Stimulated activated naive CD8-positive, alpha-beta T cell treated with anti-CD3 and anti-CD28 coated beads, Interleukin-15, Interleukin-2, amounts not matched to agents 100 ng/mL and 50 ng/mL, for 24 hours (primary cell): ENCODE measurements around the gene GATA5.

Source experiments
- H3K27ac Mint-ChIP-seq: one replicate; pipeline ENCODE4 v1.8.0; 2021; ENCODE audit warnings: mild to moderate bottlenecking, mixed read lengths
- H3K27me3 Mint-ChIP-seq: one replicate; pipeline ENCODE4 v1.8.0; 2021; ENCODE audit warnings: mixed read lengths
- H3K36me3 Mint-ChIP-seq: one replicate; pipeline ENCODE4 v1.8.0; 2021; ENCODE audit warnings: low read depth, mixed read lengths
- H3K4me1 Mint-ChIP-seq: one replicate; pipeline ENCODE4 v1.8.0; 2021; ENCODE audit warnings: low read depth, mixed read lengths
- H3K4me3 Mint-ChIP-seq: one replicate; pipeline ENCODE4 v1.8.0; 2021; ENCODE audit warnings: mild to moderate bottlenecking, mixed read lengths
- H3K9me3 Mint-ChIP-seq: one replicate; pipeline ENCODE4 v1.8.0; 2021; ENCODE audit warnings: mixed read lengths

Gene GATA5

DNA sequence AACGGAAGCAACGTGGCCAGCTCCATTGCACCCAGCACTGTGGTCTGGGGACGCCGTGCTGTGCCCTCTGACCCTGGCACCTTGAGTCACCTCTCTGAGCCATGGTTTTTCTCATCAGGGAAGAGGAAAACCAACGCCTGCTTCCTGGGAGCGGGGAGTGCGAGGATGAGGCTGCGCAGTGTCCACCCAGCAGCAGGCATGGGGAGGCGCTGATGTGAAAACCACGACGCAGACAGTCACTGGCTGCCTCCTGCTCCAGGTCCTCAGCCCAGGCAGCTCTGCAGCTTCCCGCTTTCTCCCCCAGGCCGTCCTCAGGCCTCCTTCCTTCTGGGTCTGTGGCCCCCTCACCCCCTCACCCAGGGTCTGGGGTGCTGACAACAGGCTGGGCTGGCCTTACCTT is 14.0 kb downstream of the GATA5 start:
- no peak overlapping the region for H3K27ac Mint-ChIP-seq
- no peaks in the 10 kb centered on the region for H3K4me1 Mint-ChIP-seq
- H3K27me3 Mint-ChIP-seq, result no peaks in the 10 kb centered on the region
- H3K36me3 Mint-ChIP-seq, result no peaks in the 10 kb centered on the region
- H3K4me3 Mint-ChIP-seq, result no peak overlapping the region
- H3K9me3 Mint-ChIP-seq, result no peaks in the 10 kb centered on the region

DNA sequence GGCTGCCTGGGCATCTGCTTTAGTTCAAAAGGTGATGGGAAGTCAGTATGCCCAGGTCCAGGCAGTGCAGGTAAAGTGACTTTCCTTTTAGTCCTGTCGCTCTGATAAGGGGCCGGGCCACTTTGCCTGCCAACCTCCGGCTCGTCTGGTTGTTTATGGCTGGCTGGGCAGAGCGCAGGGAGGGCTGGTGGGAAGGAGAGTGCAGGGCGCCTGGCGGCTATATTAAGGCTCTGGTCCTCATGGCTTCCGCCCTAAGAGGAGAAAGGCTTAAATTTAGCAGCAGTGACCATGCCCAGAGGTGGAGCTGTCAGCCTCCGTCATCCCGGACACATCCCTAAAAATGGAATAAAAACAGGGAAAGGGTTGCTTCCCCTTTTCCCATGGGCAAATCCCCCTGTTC is 14.6 kb downstream of the GATA5 start:
- H3K4me3 Mint-ChIP-seq, result no peak overlapping the region
- no peak overlapping the region for H3K27ac Mint-ChIP-seq
- no peaks in the 10 kb centered on the region for H3K4me1 Mint-ChIP-seq
- H3K36me3 Mint-ChIP-seq, result no peaks in the 10 kb centered on the region
- H3K9me3 Mint-ChIP-seq, result no peaks in the 10 kb centered on the region
- H3K27me3 Mint-ChIP-seq, result no peaks in the 10 kb centered on the region

DNA sequence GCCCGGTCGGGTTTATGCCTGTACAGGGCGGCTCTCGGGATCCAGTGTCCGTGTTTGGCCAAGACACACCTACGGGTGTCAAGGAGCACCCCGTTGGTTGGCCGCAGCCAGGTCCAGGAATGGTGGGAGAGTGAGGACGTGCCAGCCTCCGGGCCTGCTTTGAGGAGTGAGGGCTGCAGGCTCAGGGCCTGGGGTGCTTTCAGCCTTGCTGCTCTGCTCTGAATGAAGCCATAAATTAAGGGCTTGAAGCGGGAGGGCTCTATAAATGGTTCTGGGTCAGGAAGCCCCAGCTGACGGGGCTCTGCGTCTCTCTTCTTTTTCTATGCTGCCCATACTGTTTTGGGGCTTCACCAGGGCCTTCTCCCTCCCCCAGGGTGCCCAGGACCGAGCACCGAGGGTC is 15.1 kb downstream of the GATA5 start:
- Mint-ChIP-seq H3K36me3 (no peaks in the 10 kb centered on the region), H3K4me3 (no peak overlapping the region)

DNA sequence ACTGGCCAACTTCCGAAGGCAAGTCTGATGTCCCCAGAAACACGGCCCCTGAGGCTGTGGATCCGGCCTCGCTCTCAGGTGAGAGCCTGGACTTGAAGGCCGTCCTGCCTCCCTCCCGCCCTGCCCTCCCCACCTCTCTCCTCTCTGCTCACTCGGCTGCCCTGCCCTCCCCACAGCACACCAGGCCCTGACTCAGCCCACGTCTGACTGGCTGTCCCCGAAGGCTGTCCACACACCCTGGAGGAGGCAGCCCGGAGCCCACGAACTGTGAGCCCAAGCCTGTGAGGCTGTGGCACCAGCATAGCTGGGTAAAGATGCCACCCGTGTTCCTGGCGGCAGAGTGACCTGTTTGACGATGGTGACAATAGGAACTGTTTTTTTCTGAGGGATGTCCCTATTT is 16.3 kb downstream of the GATA5 start:
- Mint-ChIP-seq H3K36me3 (no peaks in the 10 kb centered on the region), H3K9me3 (no peaks in the 10 kb centered on the region), H3K4me3 (no peak overlapping the region), H3K4me1 (no peaks in the 10 kb centered on the region), H3K27me3 (no peaks in the 10 kb centered on the region), H3K27ac (no peak overlapping the region)

More for the DNA sequence above, 15.1 kb downstream of the GATA5 start:
- H3K27ac Mint-ChIP-seq, result no peak overlapping the region
- H3K27me3 Mint-ChIP-seq, result no peaks in the 10 kb centered on the region
- H3K4me1 Mint-ChIP-seq, result no peaks in the 10 kb centered on the region
- H3K9me3 Mint-ChIP-seq, result no peaks in the 10 kb centered on the region

DNA sequence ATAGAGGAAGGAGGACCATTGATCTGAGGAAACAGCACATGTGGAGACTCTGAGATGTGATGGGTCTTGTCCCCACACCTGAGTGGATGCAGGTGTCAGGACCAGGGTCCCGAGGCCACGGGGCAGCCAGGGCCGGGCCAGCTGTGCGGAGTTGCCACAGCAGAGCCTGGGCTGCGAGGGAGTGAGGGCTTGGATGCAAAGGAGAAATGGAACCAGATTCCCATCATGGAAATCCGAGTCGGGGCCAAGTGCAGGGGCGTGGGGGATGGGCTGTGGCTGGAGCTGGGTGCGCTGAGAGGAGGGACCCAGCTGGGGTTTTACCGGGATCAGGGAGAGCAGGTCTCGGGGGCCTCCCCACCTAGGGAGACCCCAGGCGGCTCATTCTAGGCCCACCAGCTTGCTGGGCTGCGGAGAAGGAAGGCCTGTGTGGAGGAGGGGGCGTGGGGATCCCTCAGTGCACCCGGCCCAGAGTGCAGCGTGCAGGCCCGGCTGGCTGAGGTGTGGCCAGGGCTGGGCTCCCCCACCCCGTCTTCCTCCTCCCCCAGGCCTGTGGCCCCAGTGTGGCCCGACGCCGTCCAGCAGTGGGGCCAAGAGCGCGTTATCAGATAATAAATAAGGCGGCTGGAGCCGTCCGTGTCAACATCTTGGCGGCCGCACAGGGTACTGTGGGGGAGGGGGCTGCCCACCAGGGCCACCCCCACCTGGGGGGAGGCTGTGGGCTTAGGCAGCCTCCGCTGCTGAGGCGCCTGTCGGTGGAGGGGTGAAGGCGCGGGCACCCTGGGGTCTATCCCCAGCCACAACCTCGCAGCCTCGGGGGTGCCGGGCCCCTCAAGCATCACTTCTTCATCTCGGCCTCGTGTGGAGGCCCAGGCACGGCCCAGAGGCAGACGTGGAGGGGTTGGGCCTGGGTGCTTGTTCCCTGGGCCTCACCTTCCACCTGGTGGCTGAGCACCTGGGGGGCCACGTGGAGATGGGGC is 17.2 kb downstream of the GATA5 start:
- no peaks in the 10 kb centered on the region for H3K27me3 Mint-ChIP-seq
- H3K4me3 Mint-ChIP-seq, result no peak overlapping the region
- H3K27ac Mint-ChIP-seq, result no peak overlapping the region
- no peaks in the 10 kb centered on the region for H3K4me1 Mint-ChIP-seq
- H3K36me3 Mint-ChIP-seq, result no peaks in the 10 kb centered on the region
- H3K9me3 Mint-ChIP-seq, result no peaks in the 10 kb centered on the region

DNA sequence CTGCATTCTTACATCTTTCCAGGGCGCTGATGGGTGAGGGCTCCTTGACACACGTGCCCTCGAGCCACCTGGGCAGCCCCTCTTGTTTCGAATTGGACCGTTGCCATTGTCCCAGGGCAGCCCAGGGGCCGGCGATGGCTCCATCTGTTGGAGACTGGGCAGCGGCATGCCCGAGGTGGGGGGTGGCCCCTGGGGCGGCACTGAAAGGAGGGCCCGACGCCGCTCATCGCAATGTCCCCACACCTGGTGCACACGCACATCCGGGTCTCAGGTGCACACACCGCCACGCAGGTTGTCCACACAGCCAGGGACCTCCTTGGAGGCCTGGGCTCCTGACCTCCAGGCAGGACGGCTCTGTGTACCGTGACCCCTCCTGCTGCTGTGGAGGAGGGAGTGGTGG is 18.0 kb downstream of the GATA5 start:
- H3K4me1 Mint-ChIP-seq, result no peaks in the 10 kb centered on the region
- H3K4me3 Mint-ChIP-seq, result no peak overlapping the region
- H3K27ac Mint-ChIP-seq, result no peak overlapping the region
- H3K27me3 Mint-ChIP-seq, result no peaks in the 10 kb centered on the region
- H3K9me3 Mint-ChIP-seq, result no peaks in the 10 kb centered on the region
- H3K36me3 Mint-ChIP-seq, result no peaks in the 10 kb centered on the region

DNA sequence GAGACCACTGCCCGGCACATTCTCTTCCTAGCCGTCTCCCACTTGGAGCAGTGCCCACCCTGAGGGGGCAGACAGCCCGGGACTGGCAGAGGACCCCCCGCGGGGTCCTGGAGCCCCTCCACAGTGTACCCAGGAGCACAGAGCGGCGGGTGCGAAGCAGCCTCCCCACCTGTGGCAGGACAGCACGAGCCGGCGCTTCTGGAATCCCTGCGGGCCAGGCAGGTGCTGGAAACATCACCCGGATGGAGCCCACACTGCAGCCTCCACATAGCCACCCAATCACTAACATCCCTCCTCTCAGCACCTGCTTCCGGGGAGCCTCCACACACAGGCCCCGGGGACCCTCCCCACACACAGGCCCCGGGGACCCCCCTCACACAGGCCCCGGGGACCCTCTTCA is 18.7 kb downstream of the GATA5 start:
- no peak overlapping the region for H3K27ac Mint-ChIP-seq
- no peaks in the 10 kb centered on the region for H3K36me3 Mint-ChIP-seq
- no peaks in the 10 kb centered on the region for H3K27me3 Mint-ChIP-seq
- no peaks in the 10 kb centered on the region for H3K9me3 Mint-ChIP-seq
- no peaks in the 10 kb centered on the region for H3K4me1 Mint-ChIP-seq
- H3K4me3 Mint-ChIP-seq, result no peak overlapping the region

DNA sequence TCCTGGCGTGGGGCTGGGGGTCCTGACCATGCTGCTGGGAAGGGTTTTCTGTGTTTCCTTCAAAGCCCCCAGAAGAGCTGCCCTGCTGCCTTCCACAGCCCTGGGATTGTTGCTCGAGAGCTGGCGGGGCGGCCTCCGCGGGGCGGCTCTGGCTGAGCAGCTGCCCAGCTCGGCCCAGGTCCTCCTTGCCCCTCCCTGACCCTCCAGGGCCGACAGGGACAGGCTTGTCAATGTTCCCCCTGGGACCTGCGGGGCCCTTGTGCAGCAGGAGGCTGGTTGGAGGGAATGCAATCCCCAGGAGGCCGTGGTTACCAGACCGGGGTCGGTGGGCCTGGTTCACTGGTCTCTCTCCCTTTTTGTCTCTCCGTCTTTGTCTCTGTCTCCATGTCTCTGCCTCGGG is 19.9 kb downstream of the GATA5 start:
- Mint-ChIP-seq H3K4me3 (no peak overlapping the region), H3K27ac (no peak overlapping the region), H3K36me3 (no peaks in the 10 kb centered on the region), H3K9me3 (no peaks in the 10 kb centered on the region), H3K4me1 (no peaks in the 10 kb centered on the region), H3K27me3 (no peaks in the 10 kb centered on the region)

DNA sequence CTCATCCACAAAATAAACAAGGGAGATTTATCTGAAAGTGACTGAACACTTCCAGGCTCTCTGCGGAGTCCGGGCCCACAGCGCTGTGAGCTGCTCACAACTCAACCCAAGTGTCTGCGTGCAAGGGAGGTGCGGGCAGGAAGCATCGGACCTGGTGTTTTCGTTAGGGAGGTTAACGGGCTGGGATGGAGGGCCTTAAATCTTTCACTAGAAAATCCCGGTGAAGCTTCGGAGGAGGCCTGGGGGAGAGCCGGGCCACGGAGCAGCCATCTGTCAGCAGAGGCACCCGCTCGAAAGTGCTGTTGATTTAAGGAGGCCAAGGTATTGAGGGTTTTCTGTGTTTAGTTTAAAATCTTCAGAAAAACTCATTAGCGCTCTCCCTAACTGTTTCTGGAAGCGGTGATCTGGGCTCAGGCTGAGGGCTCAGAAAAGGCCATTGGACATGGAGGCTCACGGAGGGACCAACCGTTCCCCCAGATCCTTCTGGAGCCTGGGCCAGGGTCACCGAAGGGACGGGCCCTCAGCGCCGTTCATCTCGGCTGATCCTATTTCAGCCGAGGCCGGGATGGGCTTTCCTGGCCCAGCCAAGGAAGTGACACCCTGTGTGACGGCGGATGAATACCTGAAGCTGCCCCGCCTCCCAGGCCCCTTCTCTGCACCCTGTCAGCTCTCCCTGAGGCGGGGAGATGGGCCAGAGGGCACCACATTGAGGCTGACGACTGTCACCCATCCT is 20.7 kb downstream of the GATA5 start:
- Mint-ChIP-seq H3K36me3 (no peaks in the 10 kb centered on the region), H3K4me3 (no peak overlapping the region), H3K9me3 (no peaks in the 10 kb centered on the region), H3K4me1 (no peaks in the 10 kb centered on the region), H3K27ac (no peak overlapping the region), H3K27me3 (no peaks in the 10 kb centered on the region)

DNA sequence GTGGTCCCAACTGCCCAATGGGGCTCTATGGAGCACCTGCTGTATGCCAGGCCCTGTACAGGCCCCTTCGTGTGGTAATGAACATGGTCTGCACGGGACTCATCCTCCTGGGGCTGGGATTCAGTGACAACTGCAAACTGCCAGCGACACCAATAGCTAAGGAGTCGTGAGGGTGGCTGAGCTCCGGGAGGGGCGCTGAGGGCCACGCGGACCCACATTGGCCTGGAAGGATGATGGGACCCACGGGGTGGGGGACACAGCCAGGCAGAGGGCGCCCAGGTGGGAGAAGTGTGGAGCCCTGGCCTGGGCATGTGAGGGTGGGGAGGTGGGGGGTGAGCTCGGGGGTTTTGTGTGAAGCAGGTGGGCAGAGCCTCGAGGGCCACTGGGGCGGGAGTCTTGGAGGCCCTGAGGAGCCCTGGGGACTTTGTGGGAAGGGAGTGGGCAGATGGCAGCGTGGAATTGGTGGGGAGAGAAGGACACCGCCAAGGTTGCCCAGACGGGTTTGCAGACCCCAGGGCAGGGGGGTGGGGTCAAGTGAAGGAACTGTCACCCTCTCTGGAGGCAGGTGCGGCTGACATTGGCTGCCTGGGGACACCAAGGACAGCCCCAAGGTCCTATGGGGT is 22.5 kb downstream of the GATA5 start:
- H3K27me3 Mint-ChIP-seq, result no peaks in the 10 kb centered on the region
- H3K36me3 Mint-ChIP-seq, result no peaks in the 10 kb centered on the region
- no peaks in the 10 kb centered on the region for H3K4me1 Mint-ChIP-seq
- H3K27ac Mint-ChIP-seq, result no peak overlapping the region
- H3K4me3 Mint-ChIP-seq, result no peak overlapping the region
- no peaks in the 10 kb centered on the region for H3K9me3 Mint-ChIP-seq

DNA sequence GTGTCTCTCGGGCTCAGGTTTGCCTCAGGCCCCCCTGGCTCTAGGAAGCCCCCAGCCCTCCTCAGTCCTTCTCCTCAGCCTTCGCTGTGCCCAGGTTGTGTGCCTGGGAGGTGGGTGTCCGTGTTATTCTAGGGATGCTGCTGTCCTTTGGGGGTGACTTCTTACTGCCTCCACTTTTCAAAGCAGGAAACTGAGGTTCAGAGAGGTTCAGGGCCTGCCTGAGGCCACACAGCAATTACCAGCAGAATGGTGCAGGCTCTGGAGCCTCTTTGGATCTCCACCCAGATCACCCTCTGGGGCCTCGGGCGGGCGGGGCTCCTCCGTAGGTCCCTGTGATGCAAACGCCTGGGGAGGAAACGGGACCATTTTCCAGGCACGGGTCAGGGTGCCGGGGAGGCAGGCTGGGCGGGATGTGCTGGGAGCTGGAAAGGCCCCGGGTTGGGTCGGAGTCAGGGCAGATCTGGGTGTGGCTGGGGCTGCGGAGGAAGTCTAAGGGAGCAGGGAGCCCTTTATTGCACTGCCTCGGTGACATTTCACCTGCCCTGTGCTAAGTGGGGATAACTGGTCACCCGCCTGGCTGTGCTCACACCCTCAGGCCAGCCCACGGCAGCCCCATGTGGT is 23.2 kb downstream of the GATA5 start:
- H3K4me1 Mint-ChIP-seq, result no peaks in the 10 kb centered on the region

DNA sequence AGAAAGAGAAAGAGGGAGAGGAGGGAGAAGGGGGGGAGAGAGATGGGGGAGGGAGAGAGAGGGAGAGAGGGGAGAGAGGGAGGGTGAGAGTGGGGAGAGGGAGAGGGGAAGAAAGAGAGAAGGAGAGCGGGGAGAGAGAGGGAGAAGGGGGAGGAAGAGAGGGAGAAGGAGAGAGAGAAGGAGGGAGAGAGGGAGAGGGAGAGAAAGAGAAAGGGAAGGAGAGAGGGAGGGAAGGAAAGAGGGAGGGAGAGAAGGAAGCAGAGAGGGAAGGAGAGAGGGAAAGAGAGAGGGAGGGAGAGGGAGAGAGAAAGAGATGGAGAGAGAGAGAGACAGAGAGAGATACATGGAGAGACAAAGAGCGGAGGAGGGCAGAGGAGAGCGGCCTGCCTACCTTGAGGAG is 23.8 kb downstream of the GATA5 start:
- H3K4me3 Mint-ChIP-seq, result no peak overlapping the region
- no peaks in the 10 kb centered on the region for H3K36me3 Mint-ChIP-seq
- H3K27ac Mint-ChIP-seq, result no peak overlapping the region
- no peaks in the 10 kb centered on the region for H3K9me3 Mint-ChIP-seq
- no peaks in the 10 kb centered on the region for H3K4me1 Mint-ChIP-seq
- H3K27me3 Mint-ChIP-seq, result no peaks in the 10 kb centered on the region

More for the DNA sequence above, 23.2 kb downstream of the GATA5 start:
- H3K9me3 Mint-ChIP-seq, result no peaks in the 10 kb centered on the region
- H3K27me3 Mint-ChIP-seq, result no peaks in the 10 kb centered on the region
- no peak overlapping the region for H3K27ac Mint-ChIP-seq
- H3K36me3 Mint-ChIP-seq, result no peaks in the 10 kb centered on the region
- H3K4me3 Mint-ChIP-seq, result no peak overlapping the region

DNA sequence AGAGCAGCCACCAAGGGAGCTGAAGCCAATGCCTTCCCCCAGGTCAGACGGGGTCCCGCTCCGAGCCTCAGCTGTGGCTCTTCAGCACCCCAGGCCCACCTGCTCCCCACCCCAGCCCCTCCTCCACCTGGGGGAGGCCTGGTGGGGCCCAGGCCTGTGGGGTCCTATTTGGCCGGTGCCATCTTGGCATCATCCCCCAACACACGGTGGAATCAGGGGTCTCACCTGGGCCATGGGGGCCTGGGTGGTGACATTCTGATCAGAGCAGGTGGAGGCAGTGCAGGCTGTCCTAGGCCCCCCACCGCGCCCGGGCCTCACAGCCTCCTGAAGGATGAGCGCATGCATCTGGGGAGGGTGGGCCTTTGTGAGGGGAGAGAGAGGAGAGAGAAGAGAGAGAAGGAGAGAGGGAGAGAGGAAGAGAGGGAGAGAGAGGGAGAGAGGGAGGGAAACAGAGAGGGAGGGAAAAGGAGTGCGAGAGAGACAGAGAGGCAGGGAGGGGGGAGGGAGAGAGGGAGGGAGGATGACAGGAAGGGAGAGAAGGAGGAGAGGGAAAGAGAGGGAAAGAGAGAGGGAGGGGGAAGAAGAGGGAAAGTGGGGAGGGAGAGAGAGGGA is 24.5 kb downstream of the GATA5 start:
- Mint-ChIP-seq H3K9me3 (no peaks in the 10 kb centered on the region), H3K36me3 (no peaks in the 10 kb centered on the region), H3K4me3 (no peak overlapping the region), H3K27me3 (no peaks in the 10 kb centered on the region), H3K27ac (no peak overlapping the region), H3K4me1 (no peaks in the 10 kb centered on the region)

DNA sequence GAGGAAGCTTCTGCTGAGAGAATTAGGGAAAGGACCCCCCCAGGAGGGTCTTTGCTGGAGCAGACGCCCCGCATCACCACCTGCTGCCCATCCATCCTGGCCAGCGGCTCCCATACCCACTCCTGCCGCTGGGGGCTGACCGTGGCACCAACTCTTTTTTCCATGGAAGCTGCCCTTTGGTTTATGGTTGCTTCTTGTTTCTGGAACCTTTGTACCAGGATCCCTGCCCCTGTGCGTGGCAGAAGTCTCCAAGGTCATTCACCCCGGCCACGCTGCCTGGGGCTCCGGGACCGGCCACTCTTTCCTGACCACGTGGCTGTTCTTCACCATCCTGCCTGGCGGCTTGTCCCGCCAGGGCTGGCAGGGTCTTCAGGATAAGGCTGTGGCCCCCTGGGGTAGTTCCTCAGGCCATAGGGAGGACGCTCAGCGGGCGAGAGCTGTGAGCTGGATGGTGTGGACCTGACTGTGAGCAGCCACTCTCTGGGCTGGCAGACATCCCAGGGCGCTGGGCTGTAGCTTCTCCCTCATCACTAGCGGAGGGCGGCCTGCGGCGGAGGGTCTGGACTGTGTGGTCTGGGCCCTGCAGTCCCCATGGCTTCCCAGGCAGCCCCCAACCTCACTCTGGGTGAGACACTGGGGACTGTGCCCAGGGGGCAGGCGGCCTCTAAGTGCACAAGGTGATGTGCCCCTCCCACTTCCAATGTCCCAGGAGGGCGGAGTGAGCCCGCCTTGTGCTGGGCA is 25.7 kb downstream of the GATA5 start:
- H3K27ac Mint-ChIP-seq, result no peak overlapping the region
- no peak overlapping the region for H3K4me3 Mint-ChIP-seq
- H3K27me3 Mint-ChIP-seq, result no peaks in the 10 kb centered on the region
- no peaks in the 10 kb centered on the region for H3K4me1 Mint-ChIP-seq
- no peaks in the 10 kb centered on the region for H3K9me3 Mint-ChIP-seq
- no peaks in the 10 kb centered on the region for H3K36me3 Mint-ChIP-seq
